Activated T-helper 17 cell treated with anti-CD3 and anti-CD28 coated beads, Interleukin-2, amount 50 U/mL, for 72 hours (primary cell): ENCODE results near the gene RNF151. TPM values are rescaled to one million over a fixed set of nuclear protein-coding genes. Genes with fewer than 3 reads are reported as not detected.
"Not testable (repeated sequence)": the region's sequence is repeated elsewhere in the genome, so short reads cannot be mapped to it uniquely, and the experiment has no call there.

Experiments
- ATAC-seq: fragments of 150-1000 bp; cut with Tn5 transposase; replicated peaks from 2 replicates; pipeline ENCODE4 v1.10.0; 2021; ENCODE audit warnings: mild to moderate bottlenecking, moderate library complexity
- H3K27ac Mint-ChIP-seq: one replicate; pipeline ENCODE4 v1.8.0; 2022; ENCODE audit warnings: mixed read lengths
- H3K27me3 Mint-ChIP-seq: one replicate; pipeline ENCODE4 v1.8.0; 2022; ENCODE audit warnings: mixed read lengths
- H3K36me3 Mint-ChIP-seq: one replicate; pipeline ENCODE4 v1.8.0; 2022; ENCODE audit warnings: low read depth, mild to moderate bottlenecking, mixed read lengths
- H3K4me1 Mint-ChIP-seq: one replicate; pipeline ENCODE4 v1.8.0; 2022; ENCODE audit warnings: mixed read lengths
- H3K4me3 Mint-ChIP-seq: one replicate; pipeline ENCODE4 v1.8.0; 2022; ENCODE audit warnings: mild to moderate bottlenecking, mixed read lengths
- H3K9me3 Mint-ChIP-seq: one replicate; pipeline ENCODE4 v1.8.0; 2022; ENCODE audit warnings: mixed read lengths
- total RNA-seq, 2 donors: library from RNA; stranded (reverse); gene quantifications; one replicate each; pipeline ENCODE4 v1.2.3, GENCODE V29; 2022

RNF151 gene
- total RNA-seq, 2 donors from 2014 or later: 0.32 TPM; not detected in 1

DNA sequence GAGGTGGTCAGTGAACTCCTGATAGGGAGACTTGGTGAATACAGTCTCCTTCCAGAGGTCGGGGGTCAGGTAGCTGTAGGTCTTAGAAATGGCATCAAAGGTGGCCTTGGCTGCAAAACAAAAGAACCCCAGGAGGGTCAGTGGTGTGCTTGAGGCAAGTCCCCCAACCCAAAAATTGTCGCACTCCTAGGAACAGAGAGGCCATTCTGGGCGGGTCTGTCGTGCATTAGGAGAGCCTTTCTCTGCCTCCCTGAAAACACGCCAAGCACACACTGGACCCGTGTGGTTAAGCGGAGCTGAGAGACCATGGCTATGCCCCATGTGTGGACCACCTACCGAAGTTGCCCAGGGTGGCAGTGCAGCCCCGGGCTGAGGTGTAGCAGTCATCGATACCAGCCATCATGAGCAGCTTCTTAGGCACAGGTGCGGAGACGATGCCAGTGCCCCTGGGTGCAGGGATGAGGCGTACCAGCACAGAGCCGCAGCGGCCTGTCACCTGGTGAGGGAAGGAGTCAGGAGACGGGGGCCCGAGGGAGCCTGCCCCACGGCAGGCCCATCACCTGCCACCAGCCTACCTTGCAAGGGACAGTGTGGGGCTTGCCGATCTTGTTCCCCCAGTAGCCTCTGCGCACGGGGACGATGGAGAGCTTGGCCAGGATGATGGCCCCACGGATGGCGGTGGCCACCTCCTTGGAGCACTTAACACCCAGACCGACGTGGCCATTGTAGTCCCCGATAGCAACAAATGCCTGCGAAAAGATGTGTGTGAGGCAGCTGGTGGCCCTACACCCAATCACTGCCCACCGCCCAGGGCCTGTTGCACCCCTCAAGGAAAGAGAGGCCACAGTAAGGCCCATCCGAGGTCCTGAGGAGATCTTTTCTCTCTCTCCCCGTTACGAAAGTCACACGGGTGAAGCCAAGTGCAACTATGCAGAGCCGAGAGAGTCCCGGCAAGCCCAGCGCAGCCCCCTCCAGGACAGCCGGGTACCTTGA lies 4.2 kb upstream of the RNF151 start:
- peaks cover 14% of the 10 kb centered on the region for H3K4me1 Mint-ChIP-seq
- not testable (repeated sequence) for H3K27me3 Mint-ChIP-seq, ATAC-seq, H3K9me3 Mint-ChIP-seq
- H3K36me3 Mint-ChIP-seq: peaks cover 68% of the 10 kb centered on the region
- H3K4me3 Mint-ChIP-seq: peak overlapping the region; percentile 89
- H3K27ac Mint-ChIP-seq: peak overlapping the region; percentile 84

DNA sequence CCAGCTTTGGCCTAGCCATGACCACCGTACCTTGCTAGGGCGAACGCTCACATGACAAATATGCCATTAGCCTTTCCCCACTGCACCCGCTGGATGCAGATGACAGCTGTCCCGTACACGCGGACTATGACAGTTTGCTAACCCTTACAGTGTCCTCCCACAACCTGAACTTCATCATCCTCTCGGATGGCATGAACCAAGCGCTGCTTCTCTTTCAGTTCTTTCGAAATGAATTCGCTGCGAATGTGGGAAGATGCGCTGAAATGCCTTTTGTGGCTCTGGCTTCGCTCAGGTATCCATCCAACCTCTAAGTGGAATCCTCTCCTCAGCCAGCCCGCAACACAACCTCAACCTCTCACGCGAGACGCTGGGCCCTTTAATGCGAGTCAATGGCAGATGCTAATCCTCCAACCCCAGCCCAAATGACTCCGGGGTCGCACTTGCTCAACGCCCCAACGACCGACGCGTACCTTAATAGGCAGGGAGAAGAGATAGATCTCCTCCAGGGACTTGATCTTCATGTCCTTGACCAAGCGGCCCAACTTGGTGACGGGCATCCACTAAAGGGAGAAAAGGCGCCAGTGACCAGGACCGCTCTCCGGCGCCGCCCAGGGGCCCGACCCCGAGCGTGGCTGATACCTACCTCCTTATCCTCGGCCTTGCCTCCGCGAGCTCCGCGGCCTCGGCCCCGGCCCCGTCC lies 2.7 kb upstream of the RNF151 start:
- peak overlapping the region; percentile 84 for H3K27ac Mint-ChIP-seq
- peak; percentile 23 for ATAC-seq
- peaks cover 71% of the 10 kb centered on the region for H3K36me3 Mint-ChIP-seq
- peaks cover 14% of the 10 kb centered on the region for H3K4me1 Mint-ChIP-seq
- no peaks in the 10 kb centered on the region for H3K27me3 Mint-ChIP-seq
- no peaks in the 10 kb centered on the region for H3K9me3 Mint-ChIP-seq
- H3K4me3 Mint-ChIP-seq: peak overlapping the region; percentile 89

DNA sequence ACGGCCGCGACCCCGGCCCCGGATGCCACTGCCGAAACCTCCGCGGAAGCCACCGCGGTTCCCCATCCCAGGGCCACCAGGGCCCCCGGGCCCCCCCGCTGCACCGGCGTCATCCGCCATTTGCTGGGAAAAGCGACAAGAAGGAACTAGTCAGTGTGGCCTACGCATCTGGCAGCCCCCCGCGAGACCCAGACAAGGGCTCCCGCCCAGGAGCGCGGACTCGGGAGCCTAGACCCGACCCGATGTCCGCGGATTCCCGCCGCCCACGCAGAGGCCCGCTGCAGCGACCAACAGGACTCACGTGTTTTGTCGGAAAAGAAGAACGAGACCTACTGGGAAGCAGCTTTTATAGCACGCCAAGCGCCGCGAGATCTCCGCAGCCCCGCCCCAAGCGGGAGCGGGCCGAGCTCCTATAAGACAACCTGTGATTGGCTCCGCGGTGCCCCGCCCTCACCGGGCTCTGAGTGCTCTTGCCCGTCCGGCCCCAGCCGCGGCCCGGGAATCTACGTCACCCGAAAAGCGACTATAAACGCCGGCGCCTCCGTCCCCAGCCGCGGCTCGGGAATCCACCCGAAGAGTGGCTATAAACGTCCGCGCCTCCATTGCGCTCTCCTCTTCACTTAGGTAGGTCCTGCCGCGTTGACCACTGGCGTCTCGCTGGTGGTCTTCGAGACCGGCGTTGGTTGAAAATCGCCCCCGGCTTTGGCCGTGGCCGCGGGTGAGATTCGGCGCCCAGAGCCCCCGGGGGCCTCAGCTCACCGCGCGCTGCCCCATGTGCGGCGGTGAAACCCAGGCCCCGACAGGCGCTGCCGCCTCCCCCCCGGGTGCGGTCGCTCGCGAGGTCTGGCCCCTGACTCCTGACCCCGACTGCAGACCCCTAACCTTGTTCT lies 1.9 kb upstream of the RNF151 start, which contains the start of gene RPS2:
TSS of gene RPS2 (minus strand) at position 321 of the 890 bp plus-strand sequence. CDS start at position 120, 201 bp downstream.
- peak within 1 kb of the TSS; percentile 89 for H3K4me3 Mint-ChIP-seq

DNA sequence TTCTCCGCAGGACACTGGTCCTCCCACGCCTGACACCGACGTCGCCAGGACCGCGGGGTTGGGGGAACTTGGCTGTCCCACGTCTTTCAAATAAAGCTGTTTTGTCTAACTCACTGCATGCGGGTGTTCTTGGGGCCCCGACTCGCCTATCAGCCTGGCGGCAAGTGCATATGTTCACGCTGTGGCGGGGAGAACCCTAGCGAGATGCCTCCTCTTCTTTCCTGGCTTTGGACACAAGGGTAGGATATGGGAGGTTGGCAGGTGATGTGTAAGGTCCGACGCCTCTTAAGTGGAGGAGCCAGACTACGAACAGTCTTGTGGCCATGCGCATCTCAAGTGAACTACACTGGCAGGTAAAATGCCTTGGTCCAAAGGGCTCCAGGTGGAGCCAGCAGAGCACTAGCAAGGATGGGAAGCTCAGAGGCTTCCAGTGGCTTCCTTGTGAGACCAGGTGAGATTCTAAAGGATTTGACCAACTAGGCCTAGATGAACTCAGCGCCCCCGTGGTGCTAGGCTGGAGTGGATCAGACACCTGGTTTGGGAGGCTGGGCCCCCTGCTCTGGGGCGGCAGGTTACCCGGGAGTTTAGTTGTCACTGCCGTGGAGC lies 1.2 kb upstream of the RNF151 start:
- Mint-ChIP-seq H3K27ac (peak overlapping the region; percentile 84), H3K36me3 (peaks cover 62% of the 10 kb centered on the region), H3K9me3 (no peaks in the 10 kb centered on the region), H3K4me3 (peak overlapping the region; percentile 89), H3K27me3 (no peaks in the 10 kb centered on the region), H3K4me1 (peaks cover 12% of the 10 kb centered on the region)
- ATAC-seq: no peak

More for the DNA sequence above, 1.9 kb upstream of the RNF151 start, which contains the start of gene RPS2:
- Mint-ChIP-seq H3K36me3 (peaks cover 70% of the 10 kb centered on the region), H3K4me1 (peaks cover 14% of the 10 kb centered on the region), H3K9me3 (no peaks in the 10 kb centered on the region), H3K27ac (peak within 1 kb of the TSS; percentile 84), H3K27me3 (no peaks in the 10 kb centered on the region)
- peak; percentile 96 for ATAC-seq

DNA sequence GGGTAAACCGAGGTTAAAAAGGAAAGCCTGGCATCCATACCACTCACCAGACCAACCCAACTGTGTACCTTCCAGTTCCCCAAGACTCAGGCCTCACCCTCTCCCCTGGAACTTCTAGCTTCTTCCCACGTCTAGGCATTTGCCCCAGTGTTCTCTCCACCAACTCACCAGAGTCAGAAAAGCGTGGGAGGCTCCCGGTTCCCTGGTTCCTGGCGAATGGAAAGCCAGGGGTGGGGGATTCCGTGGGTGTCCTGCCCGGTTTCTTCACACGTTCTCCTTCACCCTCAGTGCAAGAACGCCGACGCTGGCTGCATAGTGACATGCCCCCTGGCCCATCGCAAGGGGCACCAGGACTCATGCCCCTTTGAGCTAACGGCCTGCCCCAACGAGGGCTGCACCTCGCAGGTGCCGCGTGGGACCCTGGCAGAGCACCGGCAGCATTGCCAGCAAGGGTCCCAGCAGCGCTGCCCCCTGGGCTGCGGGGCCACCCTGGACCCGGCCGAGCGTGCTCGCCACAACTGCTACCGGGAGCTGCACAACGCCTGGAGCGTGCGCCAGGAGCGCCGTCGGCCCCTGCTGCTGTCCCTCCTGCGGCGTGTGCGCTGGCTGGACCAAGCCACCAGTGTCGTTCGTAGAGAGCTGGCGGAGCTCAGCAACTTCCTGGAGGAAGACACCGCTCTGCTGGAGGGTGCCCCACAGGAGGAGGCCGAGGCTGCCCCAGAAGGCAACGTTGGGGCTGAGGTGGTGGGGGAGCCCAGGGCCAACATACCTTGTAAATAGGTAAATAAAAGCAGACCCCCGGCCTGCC lies 1.7 kb downstream of the RNF151 start:
- ATAC-seq: no peak
- peaks cover 50% of the 10 kb centered on the region for H3K36me3 Mint-ChIP-seq
- H3K27ac Mint-ChIP-seq: no peak overlapping the region
- H3K4me1 Mint-ChIP-seq: peaks cover 21% of the 10 kb centered on the region
- H3K9me3 Mint-ChIP-seq: no peaks in the 10 kb centered on the region
- H3K27me3 Mint-ChIP-seq: no peaks in the 10 kb centered on the region
- no peak overlapping the region for H3K4me3 Mint-ChIP-seq

DNA sequence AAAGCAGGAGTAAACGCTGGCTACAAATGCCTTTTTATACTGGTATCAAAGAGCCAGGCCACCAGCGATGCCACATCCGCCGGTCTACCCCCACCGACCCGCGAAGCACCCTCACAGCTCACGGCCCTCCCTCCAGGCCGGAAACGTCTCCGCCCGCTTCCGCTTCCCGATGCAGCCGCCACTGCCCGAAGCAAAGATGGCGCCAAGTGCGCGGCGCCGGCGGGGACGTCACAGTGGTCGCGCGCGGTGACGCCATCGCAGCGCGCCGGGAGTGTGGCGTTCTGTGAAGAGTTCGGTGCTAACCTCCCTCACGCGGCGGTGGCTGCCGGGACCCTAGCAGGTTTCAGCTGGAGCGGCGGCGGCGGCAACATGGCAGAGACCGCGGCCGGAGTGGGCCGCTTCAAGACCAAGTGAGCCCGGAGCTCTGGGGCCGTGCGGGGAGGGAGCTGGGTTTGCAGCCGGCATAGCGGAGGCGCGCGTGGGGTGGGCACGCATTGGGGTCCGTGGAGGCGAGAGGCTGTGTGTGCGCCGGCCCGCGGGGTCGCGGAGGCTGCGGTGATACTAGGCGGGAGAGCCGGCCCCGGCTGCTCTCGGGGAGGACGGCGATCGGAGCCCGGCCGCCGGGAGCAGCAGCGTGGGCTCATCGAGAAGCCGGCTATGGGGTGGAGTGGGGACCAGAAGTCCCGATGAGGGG lies 5.3 kb downstream of the RNF151 start, which contains the start of gene TBL3:
TSS of gene TBL3 (plus strand) at position 258 of the 694 bp plus-strand sequence. CDS start at position 370, 112 bp downstream.
- Mint-ChIP-seq H3K9me3 (no peaks in the 10 kb centered on the region), H3K36me3 (peaks cover 48% of the 10 kb centered on the region), H3K4me3 (peak within 1 kb of the TSS; percentile 100), H3K27ac (peak within 1 kb of the TSS; percentile 100), H3K4me1 (peaks cover 17% of the 10 kb centered on the region), H3K27me3 (no peaks in the 10 kb centered on the region)
- peak; percentile 98 for ATAC-seq

DNA sequence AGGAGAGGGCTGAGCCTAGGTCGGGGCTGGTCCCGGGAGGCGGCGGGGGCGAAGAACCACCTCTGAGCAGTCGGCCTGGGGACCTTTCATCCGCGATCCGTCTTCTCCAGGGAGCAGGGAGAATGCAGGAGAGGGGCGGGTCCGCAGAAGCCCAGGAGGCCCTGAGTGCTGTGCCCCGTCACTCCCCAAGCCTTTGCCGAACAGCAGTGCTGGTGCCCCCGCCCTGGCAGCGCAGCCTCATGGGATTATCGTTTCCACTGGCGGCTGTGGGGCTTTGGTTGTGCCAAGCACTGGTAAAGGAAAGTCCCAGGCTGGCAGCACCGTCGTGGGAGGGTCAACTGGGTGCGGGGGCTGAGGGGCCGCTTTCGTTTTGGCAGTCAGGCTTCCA lies 5.8 kb downstream of the RNF151 start:
- Mint-ChIP-seq H3K4me1 (peaks cover 17% of the 10 kb centered on the region), H3K4me3 (peak overlapping the region; percentile 100), H3K9me3 (no peaks in the 10 kb centered on the region), H3K36me3 (peaks cover 49% of the 10 kb centered on the region), H3K27me3 (no peaks in the 10 kb centered on the region), H3K27ac (peak overlapping the region; percentile 83)
- no peak for ATAC-seq

DNA sequence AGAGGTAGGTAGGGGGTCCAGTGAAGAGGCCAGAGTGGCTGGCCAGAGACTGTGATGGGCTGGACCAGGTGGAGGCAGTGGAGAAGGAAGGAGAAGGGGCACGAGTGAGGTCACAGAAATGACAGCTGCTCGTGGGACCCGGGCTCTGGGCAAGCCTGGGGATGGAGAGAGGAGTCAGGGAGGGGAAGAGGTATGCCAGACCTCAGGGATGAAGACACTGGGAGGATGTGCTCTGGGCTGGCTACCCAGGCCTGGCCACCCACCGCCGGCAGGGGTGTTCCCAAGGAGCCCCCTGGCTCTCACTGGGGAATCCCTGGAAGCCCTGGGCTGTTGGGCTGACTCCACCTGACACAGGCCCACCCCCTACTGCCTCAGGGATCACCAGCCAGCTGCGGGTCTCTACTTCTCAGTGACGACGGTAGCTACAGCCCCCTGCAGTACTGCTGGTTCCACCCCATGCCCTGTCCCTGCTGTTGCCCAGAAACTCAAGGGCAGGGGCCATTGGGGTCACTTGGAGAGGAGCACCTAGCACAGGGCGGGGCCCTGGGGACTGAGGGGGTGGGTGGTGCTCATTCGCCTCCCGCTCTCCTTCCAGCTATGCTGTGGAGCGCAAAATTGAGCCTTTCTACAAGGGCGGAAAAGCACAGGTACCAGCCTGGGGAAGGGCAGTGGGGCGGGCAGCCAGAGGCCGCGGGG lies 7.0 kb downstream of the RNF151 start:
- Mint-ChIP-seq H3K4me1 (peaks cover 17% of the 10 kb centered on the region), H3K4me3 (peak overlapping the region; percentile 100), H3K9me3 (no peaks in the 10 kb centered on the region), H3K36me3 (peaks cover 57% of the 10 kb centered on the region), H3K27me3 (no peaks in the 10 kb centered on the region), H3K27ac (no peak overlapping the region)
- no peak for ATAC-seq

DNA sequence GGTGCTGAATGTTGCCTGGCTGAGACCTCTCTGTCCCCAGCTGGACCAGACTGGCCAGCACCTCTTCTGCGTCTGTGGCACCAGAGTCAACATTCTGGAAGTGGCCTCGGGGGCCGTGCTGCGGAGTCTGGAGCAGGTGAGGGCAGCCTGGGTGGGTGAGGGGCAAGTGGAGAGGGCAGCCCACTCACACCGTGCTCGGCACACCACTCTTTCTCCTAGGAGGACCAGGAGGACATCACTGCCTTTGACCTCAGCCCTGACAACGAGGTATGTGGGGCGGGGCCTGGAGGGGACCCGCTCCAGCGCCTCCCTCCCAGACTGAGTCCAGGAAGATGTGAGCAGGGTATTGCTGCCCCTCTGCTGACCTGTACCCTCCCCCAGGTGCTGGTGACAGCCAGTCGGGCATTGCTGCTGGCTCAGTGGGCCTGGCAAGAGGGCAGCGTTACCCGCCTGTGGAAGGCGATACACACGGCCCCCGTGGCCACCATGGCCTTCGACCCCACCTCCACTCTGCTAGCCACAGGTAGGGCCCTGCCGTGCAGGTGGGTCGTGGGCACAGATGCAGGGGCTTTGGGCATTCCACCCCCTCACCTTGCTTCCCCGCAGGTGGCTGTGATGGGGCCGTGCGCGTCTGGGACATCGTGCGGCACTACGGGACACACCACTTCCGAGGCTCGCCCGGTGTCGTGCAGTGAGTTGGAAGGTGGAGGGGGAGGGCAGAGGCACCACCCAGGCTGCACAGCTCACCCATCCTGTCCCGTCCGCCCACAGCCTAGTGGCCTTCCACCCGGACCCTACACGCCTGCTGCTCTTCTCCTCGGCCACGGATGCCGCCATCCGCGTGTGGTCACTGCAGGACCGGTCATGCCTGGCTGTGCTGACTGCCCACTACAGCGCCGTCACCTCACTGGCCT lies 7.8 kb downstream of the RNF151 start:
- no peak for ATAC-seq
- Mint-ChIP-seq H3K4me3 (no peak overlapping the region), H3K4me1 (peaks cover 17% of the 10 kb centered on the region), H3K36me3 (peaks cover 61% of the 10 kb centered on the region), H3K9me3 (no peaks in the 10 kb centered on the region), H3K27me3 (no peaks in the 10 kb centered on the region), H3K27ac (no peak overlapping the region)

DNA sequence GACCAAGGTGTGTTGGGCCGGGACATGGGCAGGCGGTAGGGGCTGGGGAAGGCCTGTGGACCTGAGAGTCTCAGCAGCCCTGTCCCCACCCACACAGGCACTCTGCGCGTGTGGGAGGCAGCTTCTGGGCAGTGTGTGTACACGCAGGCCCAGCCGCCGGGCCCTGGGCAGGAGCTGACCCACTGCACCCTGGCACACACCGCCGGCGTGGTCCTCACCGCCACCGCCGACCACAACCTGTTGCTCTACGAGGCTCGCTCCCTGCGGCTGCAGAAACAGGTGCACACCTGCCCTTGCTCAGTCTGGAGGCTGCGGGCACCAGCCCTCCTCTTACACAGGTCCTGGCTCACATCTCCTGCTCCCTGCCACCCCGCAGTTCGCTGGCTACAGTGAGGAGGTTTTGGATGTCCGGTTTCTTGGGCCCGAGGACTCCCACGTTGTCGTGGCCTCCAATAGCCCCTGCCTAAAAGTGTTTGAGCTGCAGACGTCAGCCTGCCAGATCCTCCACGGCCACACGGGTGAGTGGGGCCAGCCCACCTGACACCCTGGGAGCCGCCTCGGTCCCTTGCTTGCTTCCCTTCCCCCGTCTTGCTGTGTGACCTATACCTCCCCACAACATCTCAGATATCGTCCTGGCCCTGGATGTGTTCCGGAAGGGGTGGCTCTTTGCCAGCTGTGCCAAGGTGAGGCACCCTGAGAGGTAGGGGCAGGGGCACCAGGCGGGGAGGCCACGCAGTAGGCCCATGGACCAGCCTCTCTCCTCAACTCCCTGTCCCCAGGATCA lies 9.0 kb downstream of the RNF151 start:
- Mint-ChIP-seq H3K27me3 (no peaks in the 10 kb centered on the region), H3K36me3 (peaks cover 61% of the 10 kb centered on the region), H3K4me3 (no peak overlapping the region), H3K9me3 (no peaks in the 10 kb centered on the region), H3K4me1 (peaks cover 17% of the 10 kb centered on the region), H3K27ac (no peak overlapping the region)
- no peak for ATAC-seq

DNA sequence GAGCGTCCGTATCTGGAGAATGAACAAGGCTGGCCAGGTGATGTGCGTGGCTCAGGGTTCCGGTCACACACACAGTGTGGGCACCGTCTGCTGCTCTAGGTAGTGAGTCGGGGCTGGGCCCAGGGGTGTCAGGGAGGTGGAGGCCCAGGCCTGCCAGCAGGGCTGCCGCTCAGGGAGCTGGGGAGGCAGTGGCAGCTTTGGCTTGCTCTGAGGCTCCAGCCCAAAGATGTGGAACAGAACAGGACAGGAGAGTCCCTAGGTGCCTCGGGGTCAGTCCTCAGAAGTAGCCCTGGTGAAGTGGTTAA lies 9.5 kb downstream of the RNF151 start:
- no peak overlapping the region for H3K27ac Mint-ChIP-seq
- H3K4me1 Mint-ChIP-seq: peaks cover 13% of the 10 kb centered on the region
- no peak overlapping the region for H3K4me3 Mint-ChIP-seq
- no peak for ATAC-seq
- peaks cover 61% of the 10 kb centered on the region for H3K36me3 Mint-ChIP-seq
- H3K9me3 Mint-ChIP-seq: no peaks in the 10 kb centered on the region
- H3K27me3 Mint-ChIP-seq: no peaks in the 10 kb centered on the region
